ENCODE results near the gene REC114. TPM values are rescaled to one million over a fixed set of nuclear protein-coding genes. Genes with fewer than 3 reads are reported as not detected.

Gene REC114
- total and polyA plus RNA-seq, 2 experiments from 2014 or later = 0.24 TPM; not detected in 1

- no peak overlapping the region for H3K27ac ChIP-seq
- 67% methylated on average over 3 of the region's 3 CpGs for WGBS (ENCODE audit: low lambda C conversion rate, missing lambda C conversion rate)
- TF ChIP-seq CTCF (IDR thresholded peaks at IDR 0.05; ENCODE audit: poor library complexity) (no peak), EZH2phosphoT487 (IDR thresholded peaks at IDR 0.05; ENCODE audit: low read depth, severe bottlenecking, unreplicated experiment) (no peak), EZH2 (IDR thresholded peaks at IDR 0.05; ENCODE audit: borderline replicate concordance) (no peak)
- no peaks in the 10 kb centered on the region for H3K36me3 ChIP-seq (replicated peaks; ENCODE audit: insufficient read depth, low read depth)
- no peaks in the 10 kb centered on the region for H3K9me3 ChIP-seq (ENCODE audit: low read depth)
- no peaks in the 10 kb centered on the region for H3K9me2 ChIP-seq (replicated peaks; ENCODE audit: insufficient read depth)
- no peak overlapping the region for H2AFZ ChIP-seq
- no peaks in the 10 kb centered on the region for H3K4me1 ChIP-seq (ENCODE audit: insufficient read depth)
- no peak overlapping the region for H3K4me2 ChIP-seq
- H4K20me1 ChIP-seq (ENCODE audit: insufficient read depth, poor library complexity, severe bottlenecking) = no peaks in the 10 kb centered on the region
- H3K27me3 ChIP-seq = peaks cover 9% of the 10 kb centered on the region
- DNase-seq (ENCODE audit: low spot score) = no peak
- H3K4me3 ChIP-seq = no peak overlapping the region
- H3K79me2 ChIP-seq = no peaks in the 10 kb centered on the region
These were observed 24.8 kb downstream of the REC114 start for GRCh38 chr15:73467758-73468157.

GRCh38 chr15:73474785-73475184 lies 31.8 kb downstream of the REC114 start:
- Histone ChIP-seq H3K27ac (no peak overlapping the region), H3K9me3 (ENCODE audit: low read depth) (no peaks in the 10 kb centered on the region), H3K9me2 (replicated peaks; ENCODE audit: insufficient read depth) (no peaks in the 10 kb centered on the region), H3K36me3 (replicated peaks; ENCODE audit: insufficient read depth, low read depth) (no peaks in the 10 kb centered on the region), H3K27me3 (peaks cover 8% of the 10 kb centered on the region), H3K4me1 (ENCODE audit: insufficient read depth) (no peaks in the 10 kb centered on the region), H3K79me2 (no peaks in the 10 kb centered on the region), H3K4me3 (no peak overlapping the region), H4K20me1 (ENCODE audit: insufficient read depth, poor library complexity, severe bottlenecking) (no peaks in the 10 kb centered on the region), H2AFZ (no peak overlapping the region), H3K4me2 (no peak overlapping the region)
- TF ChIP-seq CTCF (IDR thresholded peaks at IDR 0.05; ENCODE audit: poor library complexity) (no peak), EZH2 (IDR thresholded peaks at IDR 0.05; ENCODE audit: borderline replicate concordance) (no peak)
- WGBS (ENCODE audit: low lambda C conversion rate, missing lambda C conversion rate) = 94% methylated on average over 5 of the region's 5 CpGs
- DNase-seq (ENCODE audit: low spot score) = no peak

- H3K4me3 ChIP-seq = no peak overlapping the region
- no peaks in the 10 kb centered on the region for H3K79me2 ChIP-seq
- H2AFZ ChIP-seq = no peak overlapping the region
- DNase-seq (ENCODE audit: low spot score) = no peak
- TF ChIP-seq EZH2 (IDR thresholded peaks at IDR 0.05; ENCODE audit: borderline replicate concordance) (no peak), CTCF (IDR thresholded peaks at IDR 0.05; ENCODE audit: poor library complexity) (no peak), EZH2phosphoT487 (IDR thresholded peaks at IDR 0.05; ENCODE audit: low read depth, severe bottlenecking, unreplicated experiment) (no peak)
- no peaks in the 10 kb centered on the region for H3K36me3 ChIP-seq (replicated peaks; ENCODE audit: insufficient read depth, low read depth)
- no peak overlapping the region for H3K27ac ChIP-seq
- H3K9me2 ChIP-seq (replicated peaks; ENCODE audit: insufficient read depth) = no peaks in the 10 kb centered on the region
- no peaks in the 10 kb centered on the region for H3K4me1 ChIP-seq (ENCODE audit: insufficient read depth)
- H4K20me1 ChIP-seq (ENCODE audit: insufficient read depth, poor library complexity, severe bottlenecking) = no peaks in the 10 kb centered on the region
- H3K4me2 ChIP-seq = no peak overlapping the region
- no peaks in the 10 kb centered on the region for H3K9me3 ChIP-seq (ENCODE audit: low read depth)
- H3K27me3 ChIP-seq = peaks cover 8% of the 10 kb centered on the region
- 91% methylated on average over 7 of the region's 7 CpGs for WGBS (ENCODE audit: low lambda C conversion rate, missing lambda C conversion rate)
These were observed 33.8 kb downstream of the REC114 start for GRCh38 chr15:73476704-73477216.

GRCh38 chr15:73480050-73480449 lies 37.1 kb downstream of the REC114 start:
- H3K9me2 ChIP-seq (replicated peaks; ENCODE audit: insufficient read depth) = no peaks in the 10 kb centered on the region
- no peak overlapping the region for H3K4me2 ChIP-seq
- WGBS (ENCODE audit: low lambda C conversion rate, missing lambda C conversion rate) = 88% methylated on average over 1 of the region's 1 CpG
- H3K4me3 ChIP-seq = no peak overlapping the region
- H2AFZ ChIP-seq = no peak overlapping the region
- no peak for DNase-seq (ENCODE audit: low spot score)
- H3K36me3 ChIP-seq (replicated peaks; ENCODE audit: insufficient read depth, low read depth) = no peaks in the 10 kb centered on the region
- H3K4me1 ChIP-seq (ENCODE audit: insufficient read depth) = no peaks in the 10 kb centered on the region
- no peaks in the 10 kb centered on the region for H3K79me2 ChIP-seq
- no peaks in the 10 kb centered on the region for H3K9me3 ChIP-seq (ENCODE audit: low read depth)
- no peaks in the 10 kb centered on the region for H3K27me3 ChIP-seq
- no peaks in the 10 kb centered on the region for H4K20me1 ChIP-seq (ENCODE audit: insufficient read depth, poor library complexity, severe bottlenecking)
- TF ChIP-seq EZH2phosphoT487 (IDR thresholded peaks at IDR 0.05; ENCODE audit: low read depth, severe bottlenecking, unreplicated experiment) (no peak), EZH2 (IDR thresholded peaks at IDR 0.05; ENCODE audit: borderline replicate concordance) (no peak), CTCF (IDR thresholded peaks at IDR 0.05; ENCODE audit: poor library complexity) (no peak)
- H3K27ac ChIP-seq = no peak overlapping the region
